ENCODE results near the gene LTBP3.
A peak's percentile ranks its signal among the peaks of the same experiment; 100 is the strongest.

The LTBP3 gene

DNA sequence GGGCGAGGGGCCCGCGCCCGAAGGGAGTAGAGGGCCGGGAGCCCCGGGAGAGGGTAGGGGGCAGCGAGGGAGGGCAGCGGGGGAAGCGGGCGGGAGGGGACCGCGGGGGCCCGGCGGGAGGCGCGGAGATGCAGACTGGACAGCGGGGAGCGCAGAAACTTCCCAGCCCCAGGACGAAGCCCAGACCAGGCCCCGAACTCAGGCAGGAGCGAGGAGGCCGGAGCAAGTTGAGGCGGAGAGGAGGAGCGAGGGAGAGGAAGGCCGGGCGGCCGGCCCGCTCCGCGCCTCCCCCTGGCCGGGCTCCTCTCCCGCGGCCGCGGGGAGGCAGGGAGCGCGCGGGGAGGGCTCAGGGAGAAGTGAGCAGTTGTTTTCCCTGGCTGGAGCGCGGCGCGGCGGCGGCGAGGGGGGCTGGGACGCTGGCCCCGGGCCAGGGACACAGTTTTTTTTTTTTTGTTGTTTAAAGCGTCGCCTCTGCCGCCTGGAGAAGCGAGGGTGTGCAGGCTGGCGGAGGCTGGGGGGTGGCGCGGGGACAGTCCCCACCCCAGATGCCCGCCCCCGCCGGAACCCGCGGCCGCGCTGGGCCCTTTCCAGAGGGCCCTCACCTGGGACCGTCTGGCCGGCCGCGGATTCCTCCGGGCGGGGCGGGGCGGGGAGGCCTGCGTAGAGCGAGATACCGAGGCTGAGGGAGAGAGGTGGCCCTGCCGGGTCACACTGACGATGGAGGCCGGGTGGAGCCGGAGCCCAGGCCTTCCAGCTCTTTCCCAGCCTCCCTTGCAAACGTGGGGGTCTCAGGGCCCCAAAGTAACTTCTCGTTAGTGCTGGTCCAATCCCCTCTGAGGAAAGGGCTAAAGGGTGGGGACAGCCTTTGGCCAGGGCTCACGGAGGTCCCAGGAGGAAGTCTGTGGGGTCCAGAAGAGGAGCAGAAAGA, at the start of gene LTBP3:
Gene LTBP3 (minus strand): TSS at position 358 of the 928 bp plus-strand sequence. CDS start 400 bp downstream, outside the sequence.
- DNase-seq = peak; percentile 37

DNA sequence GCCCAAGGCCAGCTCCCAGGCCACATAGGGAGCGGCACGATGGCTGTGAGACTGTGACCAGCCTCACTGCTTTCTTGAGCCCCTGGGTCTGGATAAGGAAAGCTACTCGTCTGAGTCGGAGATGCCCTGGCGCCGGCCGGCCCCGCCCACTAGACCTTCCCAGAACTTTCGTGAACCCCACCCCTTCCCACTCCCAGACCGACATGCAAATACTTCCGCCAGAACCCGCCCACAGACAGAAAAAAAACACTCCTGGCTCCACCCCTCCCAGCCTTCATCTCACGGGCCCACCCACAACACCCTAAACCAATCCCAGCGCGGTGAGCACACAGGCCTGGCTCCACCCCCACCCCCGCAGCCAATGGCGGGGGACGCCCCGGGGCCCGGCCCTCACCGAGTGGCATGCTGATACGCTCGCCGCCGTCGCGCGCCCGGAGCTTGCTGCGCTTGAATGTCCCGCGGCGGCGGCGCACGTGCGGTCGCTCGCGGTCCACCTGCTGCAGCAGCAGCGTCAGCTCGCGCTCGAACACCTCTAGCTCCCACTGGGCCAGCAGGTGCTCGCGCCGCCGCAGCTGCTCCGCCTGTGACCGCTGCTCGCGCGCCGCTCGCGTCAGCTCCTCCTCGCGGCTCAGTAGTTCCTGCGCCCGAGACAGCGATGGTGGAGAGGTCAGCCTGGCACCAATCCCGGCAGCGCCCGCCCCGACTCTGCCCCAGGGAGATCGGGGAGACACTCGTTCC, 48.9 kb upstream of the LTBP3 start:
- DNase-seq = peak; percentile 83

DNA sequence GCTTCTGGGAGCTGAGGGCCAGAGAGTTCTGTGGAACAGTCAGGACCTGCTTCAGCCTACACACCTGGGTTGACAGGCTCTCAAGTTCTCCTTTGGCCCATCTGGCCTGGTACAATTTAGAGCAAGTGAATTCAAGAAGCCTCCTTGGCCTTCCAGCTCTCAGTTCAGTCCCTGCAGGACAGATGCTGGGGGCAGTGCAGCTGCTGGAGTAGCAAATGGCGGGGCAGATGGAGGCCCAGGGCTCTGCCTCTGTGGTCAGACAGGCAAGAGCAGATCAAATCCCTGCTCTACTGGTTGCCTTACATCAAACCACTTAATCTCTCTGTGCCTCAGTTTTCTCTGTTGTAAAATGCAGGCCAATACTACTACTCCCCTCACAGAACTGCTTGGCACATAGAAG, 46.1 kb upstream of the LTBP3 start:
- no peak for DNase-seq

DNA sequence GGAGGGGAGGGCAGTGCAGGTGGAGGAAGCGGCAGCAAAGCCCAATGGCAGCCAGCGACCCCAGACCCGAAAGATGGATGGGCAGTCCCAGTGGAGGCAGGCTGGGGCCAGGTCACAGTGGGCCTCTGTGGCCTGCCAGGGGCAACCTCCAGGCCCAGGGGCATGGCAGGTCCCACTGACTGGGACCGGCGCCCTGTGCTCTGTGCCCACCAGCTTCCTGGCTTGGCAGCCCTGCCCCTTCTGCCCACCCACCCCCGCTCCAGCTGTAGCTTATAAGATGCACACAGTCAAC, 41.7 kb upstream of the LTBP3 start:
- no peak for DNase-seq

DNA sequence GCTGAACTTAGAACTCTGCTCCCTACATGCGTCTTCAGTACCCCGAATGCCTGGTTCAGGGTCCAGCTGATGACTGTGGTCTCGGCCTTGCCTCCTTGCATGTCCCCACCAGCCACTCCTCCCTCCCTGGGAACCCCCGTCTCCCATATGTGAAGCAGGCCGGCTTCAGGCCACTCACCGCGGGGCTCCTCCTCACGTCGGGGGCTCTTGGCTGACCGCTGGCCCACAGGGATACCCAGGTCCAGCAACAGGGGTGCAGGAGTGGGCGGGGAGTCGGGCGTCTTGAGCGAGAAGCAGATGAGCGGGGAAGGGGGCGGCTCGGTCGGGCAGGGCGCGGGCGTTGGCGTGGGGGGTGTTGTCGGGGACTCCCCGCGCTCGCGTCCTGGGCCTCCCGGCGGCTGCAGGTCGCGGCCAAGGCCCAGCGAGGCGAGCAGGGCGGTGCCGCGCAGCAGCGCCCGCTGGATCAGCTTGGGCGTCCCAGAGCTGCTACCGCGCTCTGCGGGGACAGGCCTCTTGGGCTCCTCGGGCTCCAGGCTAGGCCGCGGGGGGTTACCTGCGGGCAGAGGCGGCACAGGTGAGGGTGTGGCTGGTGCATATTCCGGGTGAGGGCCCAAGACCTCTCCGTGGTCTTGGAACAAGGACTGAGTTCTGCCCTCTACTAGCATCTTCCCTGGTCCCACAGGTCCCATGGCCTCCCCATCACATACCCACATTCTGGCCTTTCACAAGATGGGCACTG, 41.2 kb upstream of the LTBP3 start:
- DNase-seq = no peak

DNA sequence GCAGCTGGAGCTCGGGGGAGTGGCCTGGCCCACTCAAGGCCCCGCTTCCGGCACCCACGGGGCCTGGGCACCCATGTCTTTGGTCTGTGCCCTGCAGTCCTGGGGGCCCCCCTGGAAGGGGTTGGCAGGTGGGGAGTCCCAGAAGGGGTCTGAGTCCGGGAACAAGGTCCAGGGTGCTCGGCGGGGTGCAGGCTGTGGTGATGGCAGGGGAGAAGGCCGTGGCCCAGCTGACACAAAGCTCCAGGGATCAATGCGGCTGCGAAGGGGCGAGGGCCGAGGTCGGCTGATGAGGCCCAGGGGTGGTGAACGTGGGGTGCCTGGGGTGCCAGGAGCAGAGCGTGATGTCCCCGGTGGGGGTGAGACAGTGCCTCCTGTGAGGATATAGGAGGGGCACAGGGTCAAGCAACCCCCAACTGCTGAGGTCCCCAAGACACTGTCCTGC, 40.1 kb upstream of the LTBP3 start:
- no peak for DNase-seq

DNA sequence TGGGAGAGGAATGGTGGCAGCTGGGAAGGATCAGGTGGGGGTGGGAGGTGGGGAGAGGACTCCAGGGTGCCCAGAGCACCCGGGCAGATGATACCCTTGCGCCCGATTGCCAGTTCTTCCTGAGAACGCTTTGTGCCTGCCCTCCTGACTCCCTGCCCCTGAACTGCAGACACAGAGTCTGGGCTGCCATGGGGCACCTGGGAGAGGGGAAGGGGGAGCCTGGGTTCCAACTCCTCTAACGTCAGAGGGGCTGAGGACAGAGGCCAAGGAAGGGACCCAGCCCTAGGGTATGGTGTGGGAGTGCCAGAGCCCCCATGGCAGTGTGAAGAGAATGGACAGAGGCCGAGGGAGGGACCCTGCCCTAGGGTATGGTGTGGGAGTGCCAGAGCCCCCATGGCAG, 38.4 kb upstream of the LTBP3 start:
- DNase-seq = no peak

DNA sequence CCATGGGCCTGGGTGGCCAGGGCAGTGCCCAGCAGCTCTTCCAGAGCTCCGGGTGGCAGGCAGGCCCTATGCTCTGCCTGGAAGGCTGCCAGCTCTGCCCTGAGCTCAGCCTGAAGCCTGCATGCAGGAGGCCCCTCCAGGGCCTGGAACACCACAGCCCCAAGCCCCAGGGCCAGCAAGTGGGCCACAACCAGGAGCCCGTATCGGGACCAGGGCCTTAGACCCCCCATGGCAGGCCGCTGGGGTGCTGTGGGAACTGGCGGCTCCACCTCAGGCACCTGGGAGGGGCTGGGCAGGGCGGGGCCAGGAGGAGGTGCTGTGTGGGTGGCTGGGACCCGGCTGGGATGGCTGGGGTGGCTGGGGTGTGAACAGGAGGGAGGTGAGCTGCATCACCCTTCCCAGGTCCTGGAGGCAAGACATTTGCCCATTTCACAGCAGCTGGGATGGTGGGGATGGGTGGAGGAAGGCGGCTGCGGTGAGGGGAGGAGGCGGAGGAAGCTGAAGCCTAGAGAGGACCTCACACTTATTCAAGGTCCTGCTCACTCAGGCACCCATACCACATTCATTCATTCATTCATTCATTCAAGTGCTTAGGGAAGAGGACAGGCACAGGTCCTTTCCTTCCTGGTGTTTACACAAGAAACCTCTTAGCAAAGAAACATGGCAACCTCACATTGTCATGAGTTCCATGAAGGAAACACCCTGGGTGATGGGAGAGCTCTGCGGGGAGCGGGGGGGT, 37.6 kb upstream of the LTBP3 start, which contains the start of gene KCNK7:
Gene KCNK7 (minus strand): TSS at position 258 of the 739 bp plus-strand sequence. CDS start 28 bp downstream, at position 230.
- DNase-seq = no peak

DNA sequence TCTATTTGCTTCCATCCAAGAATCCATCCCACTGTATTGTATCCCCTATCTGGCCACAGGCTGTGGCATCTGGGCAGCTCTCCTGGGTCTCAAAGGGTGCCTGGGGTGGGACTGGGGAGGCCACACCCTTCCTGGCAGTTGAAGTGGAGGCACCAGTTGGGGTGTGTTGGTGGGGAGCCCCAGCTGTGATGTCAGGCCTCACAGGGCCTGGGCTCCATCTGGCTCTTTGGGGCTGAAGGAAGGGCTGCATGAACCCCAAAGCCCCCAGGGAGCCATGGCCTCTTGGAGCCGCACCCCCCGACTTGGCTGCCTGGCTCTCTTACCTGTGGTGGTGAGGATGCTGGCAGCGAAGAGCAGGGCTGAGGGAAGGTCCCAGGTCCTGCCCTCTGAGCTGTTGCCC, 37.0 kb upstream of the LTBP3 start:
- DNase-seq = no peak

DNA sequence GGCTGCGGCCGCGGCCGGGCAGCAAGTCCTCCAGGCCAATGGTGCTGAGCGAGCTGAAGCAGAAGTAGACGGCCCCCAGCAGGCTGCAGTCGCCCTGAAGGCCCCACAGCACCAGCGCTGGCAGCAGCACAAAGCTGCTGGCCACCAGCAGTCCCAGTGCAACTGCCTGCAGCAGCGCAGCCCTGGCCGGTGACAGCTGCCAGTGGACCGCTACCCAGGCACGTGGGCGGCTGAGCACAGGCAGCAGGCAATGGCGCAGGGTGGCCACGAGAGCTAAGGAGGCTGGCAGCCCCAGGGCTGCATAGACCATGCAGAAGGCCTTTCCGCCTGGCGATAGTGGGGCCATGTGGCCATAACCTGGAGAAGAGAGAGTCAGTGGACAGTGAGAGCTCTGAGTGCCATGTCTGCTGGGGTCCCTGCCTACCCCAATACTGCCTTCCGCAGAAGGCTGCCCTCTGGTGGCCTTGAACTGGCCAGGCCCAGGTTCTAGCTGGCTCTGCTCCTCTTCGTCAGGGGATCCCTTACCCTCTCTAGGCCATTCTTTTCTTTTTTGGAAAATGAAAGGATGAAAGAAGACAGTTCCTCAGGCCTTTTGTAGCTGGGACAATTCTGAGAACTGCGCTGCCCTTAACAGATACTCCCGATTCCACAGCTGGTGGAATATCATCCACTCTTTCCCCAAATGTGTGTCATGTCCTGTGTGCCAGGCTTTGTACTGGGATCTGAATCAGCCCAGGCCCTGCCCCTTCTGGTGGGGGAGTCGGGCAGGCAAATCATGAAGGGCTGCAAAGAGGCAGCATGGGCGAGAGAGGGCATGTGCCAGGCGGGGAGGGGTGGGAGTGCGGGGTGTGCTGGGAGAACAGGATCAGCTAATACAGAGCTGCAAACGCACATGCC, 35.6 kb upstream of the LTBP3 start:
- DNase-seq = no peak

DNA sequence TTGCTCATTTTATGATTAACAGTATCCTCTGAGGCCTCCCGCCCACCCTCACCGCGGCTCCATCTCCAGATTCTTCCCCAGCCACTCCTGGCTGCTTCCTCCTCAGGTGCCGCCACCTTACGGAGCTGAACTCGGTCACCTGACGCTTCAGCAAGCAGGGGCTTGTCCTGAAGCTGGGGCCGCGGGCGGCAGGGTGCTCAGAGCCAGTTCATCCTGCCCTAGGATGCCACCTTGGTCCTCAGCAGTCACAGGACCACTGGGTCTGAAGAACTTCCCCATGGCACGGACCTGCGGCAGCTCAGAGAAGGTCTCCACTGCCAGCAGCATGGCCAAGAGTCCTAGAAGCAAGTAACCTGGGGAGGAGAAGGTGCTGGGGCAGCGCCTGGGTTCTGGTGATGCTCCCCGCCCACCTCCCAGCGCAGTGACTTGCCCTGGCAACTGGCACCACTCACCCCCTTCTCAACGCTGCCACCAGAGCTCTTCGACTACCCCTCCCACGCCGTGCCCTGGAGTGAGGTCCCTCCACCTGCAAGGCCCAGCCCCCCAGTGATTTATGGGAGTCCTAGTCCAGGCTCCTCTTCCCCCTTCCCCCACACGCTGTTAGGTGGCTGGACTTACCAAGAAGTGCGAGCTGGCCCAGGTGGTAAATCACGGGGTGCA, 34.8 kb upstream of the LTBP3 start:
- no peak for DNase-seq

DNA sequence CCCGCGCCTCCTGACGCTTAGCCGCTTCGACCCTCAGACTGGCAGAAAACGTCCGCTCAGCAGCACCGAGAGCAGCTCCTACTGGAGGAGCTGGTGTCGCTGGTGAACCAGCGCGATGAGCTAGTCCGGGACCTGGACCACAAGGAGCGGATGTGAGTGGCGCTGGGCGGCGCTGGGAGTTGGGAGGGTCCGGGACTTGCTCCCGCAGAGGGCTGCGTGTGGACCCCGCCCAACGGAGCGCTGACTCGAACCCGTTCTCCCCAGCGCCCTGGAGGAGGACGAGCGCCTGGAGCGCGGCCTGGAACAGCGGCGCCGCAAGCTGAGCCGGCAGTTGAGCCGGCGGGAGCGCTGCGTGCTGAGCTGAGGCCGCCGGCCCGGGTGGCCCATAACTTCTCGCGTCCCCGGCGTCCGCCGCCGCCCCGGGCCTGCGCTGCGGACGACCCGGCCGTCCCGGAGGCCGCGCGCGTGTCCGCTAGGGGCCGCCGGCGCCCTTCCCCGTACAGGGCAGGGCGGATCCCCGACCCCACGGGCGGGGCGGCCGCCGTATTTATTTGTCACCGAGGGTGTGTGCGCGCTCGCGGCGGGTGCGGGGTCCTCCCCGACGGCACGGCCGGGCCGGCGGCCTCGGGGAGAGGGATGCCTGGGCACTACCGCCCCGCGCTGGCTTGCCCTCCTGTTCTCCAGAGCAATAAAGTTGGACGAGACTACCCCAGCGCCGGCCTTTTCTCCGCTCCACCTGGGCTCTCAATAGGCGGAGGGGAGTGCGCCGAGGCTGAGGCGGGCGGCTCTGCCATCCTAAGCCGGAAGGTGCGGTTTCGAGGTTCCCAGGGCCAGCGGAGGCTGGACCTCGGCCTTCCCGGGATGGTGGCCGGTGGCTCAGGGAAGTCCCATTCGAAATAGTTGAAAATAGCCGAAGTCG, 34.0 kb upstream of the LTBP3 start:
- DNase-seq = no peak

DNA sequence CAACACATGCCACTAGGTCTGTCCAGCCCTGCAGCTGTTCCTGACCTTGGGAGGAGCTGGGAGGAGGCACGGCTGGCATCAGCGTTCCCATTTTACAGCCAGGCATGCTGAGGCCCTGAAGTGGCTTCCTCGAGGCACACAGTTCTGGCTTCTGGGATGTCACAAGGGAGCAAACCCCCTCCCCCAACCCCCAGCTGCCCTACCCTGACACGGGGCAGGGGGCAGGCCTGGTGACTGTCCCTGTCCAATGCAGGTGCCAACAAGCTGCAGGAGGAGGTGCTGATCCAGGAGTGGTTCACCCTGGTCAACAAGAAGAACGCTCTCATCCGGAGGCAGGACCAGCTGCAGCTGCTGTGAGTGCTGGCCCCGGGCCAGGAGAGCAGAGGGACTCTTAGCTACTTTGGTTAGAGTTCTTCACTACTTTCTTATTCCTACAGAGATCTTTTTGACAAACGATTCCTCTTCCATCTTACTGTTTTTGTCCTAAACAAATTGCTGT, 32.1 kb upstream of the LTBP3 start:
- DNase-seq = peak; percentile 24

DNA sequence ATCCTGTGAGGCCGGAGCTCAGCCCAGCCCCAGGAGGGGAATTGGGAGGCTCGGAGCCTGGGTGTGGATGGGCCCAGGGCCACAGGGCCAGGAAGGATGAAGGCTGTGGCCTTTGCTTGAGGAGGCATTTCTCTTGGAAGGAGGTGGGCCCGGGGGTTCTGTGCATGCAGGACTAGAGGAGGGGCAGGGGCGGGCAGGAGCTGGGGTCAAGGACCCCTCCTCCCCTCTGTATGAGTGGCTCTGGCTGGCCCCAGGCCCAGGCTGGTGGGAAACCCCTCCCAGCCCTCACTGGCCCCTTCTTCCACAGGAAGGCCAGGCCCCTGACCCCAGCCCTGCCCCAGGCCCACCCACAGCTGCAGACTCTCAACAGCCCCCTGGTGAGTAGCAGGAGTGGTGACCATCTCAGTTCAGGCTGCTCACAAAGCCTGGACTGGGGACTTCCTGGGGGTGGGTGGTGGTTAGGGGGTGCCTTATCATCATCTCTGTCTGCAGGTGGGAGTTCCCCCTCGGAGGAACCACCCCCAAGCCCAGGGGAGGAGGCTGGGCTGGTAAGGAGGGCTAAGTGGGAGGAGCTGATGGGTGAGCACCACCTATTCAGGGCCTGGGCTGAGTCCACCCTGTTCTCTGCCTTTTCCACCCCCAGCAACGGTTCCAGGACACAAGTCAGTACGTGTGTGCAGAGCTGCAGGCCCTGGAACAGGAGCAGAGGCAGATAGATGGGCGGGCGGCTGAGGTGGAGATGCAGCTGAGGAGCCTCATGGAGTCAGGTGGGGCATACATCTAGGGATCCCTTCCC, 31.5 kb upstream of the LTBP3 start:
- DNase-seq = no peak

DNA sequence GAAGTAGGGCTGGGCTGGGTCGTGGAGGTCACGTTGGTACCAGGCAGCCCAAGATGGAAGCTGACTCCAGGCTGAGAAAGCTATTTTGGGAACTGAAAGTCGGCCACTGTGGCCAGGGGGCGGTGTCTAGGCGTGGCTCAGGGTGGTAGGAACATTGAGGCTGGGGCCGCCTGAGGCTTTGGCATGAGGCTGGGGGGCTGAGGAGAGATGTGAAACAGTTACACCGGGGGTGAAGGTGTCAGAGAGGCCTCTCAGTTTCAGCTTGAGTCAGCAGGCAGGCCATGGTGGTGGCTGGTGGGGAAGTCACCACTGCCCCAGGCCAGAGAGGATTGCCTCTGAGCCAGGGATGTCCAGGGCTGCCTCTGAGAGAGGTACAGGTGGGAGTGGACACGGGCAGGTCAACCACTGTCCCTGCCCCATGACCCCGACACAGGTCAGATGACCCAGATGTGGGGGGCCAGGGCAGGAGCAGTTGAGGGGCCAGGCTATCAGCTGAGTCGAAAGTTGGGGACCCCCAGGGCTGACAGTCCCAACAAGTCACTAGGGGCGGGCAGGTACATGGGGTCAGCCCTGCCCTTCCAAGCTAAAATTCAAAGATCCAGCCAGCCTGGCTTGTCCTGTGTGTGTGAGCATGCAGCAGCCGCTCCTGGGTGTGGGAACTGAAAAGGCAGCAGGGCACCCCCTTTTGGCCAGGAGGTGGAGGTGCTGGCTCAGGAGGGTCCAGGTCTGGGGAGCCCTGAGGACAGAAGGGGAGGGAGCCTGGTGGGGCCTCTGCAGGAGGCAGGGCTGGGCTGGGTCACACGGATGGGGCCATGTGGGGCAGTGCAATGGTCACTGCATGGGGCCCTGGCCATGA, 30.3 kb upstream of the LTBP3 start:
- no peak for DNase-seq

DNA sequence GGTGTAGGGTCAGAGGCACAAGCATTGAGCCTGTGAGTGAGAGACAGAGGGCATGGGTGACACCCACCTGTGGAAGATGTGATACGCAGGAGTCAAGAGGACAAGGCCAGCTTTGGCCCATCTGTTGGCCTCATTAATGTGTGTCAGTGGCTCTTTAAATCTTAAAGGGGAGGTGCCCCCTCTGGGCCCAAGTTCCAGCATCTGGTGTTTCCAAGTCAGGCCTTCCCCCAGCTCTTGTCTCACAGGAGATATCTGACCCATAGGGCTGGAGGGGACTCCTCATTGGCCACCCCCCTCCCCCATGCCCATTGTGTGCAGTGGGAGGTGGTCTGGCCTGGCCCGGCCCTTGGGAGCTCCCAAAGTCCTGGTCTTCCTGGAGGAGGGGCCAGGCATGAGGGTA, 28.5 kb upstream of the LTBP3 start:
- DNase-seq = no peak

DNA sequence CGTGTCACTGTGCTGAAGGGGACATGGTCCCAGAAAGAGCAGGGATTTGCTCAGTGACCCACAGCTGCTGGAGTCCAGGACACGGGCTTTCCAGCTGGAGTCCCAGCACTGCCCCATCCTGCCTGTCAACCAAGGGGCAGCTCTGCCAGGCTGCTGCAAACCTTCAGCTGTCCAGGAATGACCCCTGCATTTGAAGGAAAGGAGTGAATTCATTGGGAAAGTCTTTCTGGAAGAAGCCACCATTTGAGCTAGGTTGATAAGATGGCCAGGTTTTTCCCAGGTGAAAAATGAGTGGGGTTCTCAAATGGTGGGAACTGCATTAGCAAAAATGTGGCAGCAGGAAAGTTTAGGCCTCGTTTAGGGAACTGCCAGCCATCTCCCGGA, 28.1 kb upstream of the LTBP3 start:
- DNase-seq = no peak

All from NCI-H1092 (cell line).